CD4-positive, alpha-beta T cell (primary cell): ENCODE data around the gene SHISA9. TPM values are rescaled to one million over a fixed set of nuclear protein-coding genes. Genes with fewer than 3 reads are reported as not detected.

ENCODE experiments used
- ATAC-seq: fragments of 200-7000 bp; cut with Tn5 transposase; one replicate; pipeline ENCODE4 v1.10.0; 2022; ENCODE audit warnings: mild to moderate bottlenecking; ENCODE audit not compliant: poor library complexity
- CTCF ChIA-PET: fragments of 350-600 bp; sonication (Branson Sonifier 250); formaldehyde crosslinking; loops from one replicate; lab custom pipeline; 2021; ENCODE audit warnings: antibody characterized with exemption, inconsistent platforms; lab: Charles Lee
- POLR2A ChIA-PET: fragments of 350-600 bp; sonication (Branson Sonifier 250); formaldehyde crosslinking; loops from one replicate; lab custom pipeline; 2021; ENCODE audit warnings: antibody characterized with exemption, inconsistent platforms; lab: Charles Lee
- DNase-seq, 14 experiments: peaks; one replicate each; pipeline ENCODE4 v3.0.0-alpha.2; 2013 to 2020; ENCODE audit warnings: mixed read lengths in 2 of 14
- H3K27ac ChIP-seq, 2 donors: one replicate each; pipeline versions ENCODE4 v1.5.1 to v1.7.0; 2013; ENCODE audit warnings: low read length in 2 of 2, low read depth in 1 of 2, mild to moderate bottlenecking in 1 of 2
- H3K27me3 ChIP-seq, 2 experiments: 1 replicate in 1 of 2; 2 replicates in 1 of 2; pipeline versions ENCODE4 v1.6.1 to v1.7.0; 2013; ENCODE audit warnings: low read length in 2 of 2, control low read depth in 1 of 2, mild to moderate bottlenecking in 1 of 2, moderate library complexity in 1 of 2; ENCODE audit not compliant: insufficient read depth in 2 of 2, control insufficient read depth in 1 of 2
- H3K36me3 ChIP-seq: one replicate; pipeline ENCODE4 v1.6.1; 2013; ENCODE audit warnings: low read length, control low read depth; ENCODE audit not compliant: insufficient read depth
- H3K4me1 ChIP-seq: one replicate; pipeline ENCODE4 v1.6.1; 2013; ENCODE audit warnings: low read length, control low read depth; ENCODE audit not compliant: insufficient read depth
- H3K4me3 ChIP-seq: one replicate; pipeline ENCODE4 v1.5.1; 2013; ENCODE audit warnings: mild to moderate bottlenecking, low read length, moderate library complexity
- H3K9me3 ChIP-seq, 2 experiments: 1 replicate in 1 of 2; 2 replicates in 1 of 2; pipeline versions ENCODE4 v1.6.1 to v1.7.0; 2013; ENCODE audit warnings: low read length in 2 of 2, mild to moderate bottlenecking in 2 of 2, control low read depth in 1 of 2, moderate library complexity in 1 of 2; ENCODE audit not compliant: control insufficient read depth in 1 of 2, insufficient read depth in 1 of 2
- H3K27ac Mint-ChIP-seq: one replicate; pipeline ENCODE4 v1.8.0; 2020; ENCODE audit warnings: mixed read lengths
- H3K27me3 Mint-ChIP-seq: one replicate; pipeline ENCODE4 v1.8.0; 2021; ENCODE audit warnings: mixed read lengths
- H3K36me3 Mint-ChIP-seq: one replicate; pipeline ENCODE4 v1.8.0; 2021; ENCODE audit warnings: low read depth, mixed read lengths
- H3K4me1 Mint-ChIP-seq: one replicate; pipeline ENCODE4 v1.8.0; 2021; ENCODE audit warnings: low read depth, mixed read lengths
- H3K4me3 Mint-ChIP-seq: one replicate; pipeline ENCODE4 v1.8.0; 2020; ENCODE audit warnings: mild to moderate bottlenecking, mixed read lengths
- H3K9me3 Mint-ChIP-seq: one replicate; pipeline ENCODE4 v1.8.0; 2020; ENCODE audit warnings: mixed read lengths
- intact Hi-C, 2 experiments: fragments of 100-400 bp; cut with DNase I in 1 of 2; cut with micrococcal nuclease in 1 of 2; formaldehyde crosslinking; loops; one replicate each; pipeline versions ENCODE4 v1.15.1 to v1.9.0; 2023 to 2025; cut with DNase I, micrococcal nuclease
- total RNA-seq, 174 experiments: library from RNA in 2 of 174; stranded (reverse) in 2 of 174; gene quantifications; one replicate each; pipeline ENCODE4 v1.2.3 and lab custom pipeline; 2021 to 2026
- TF ChIP-seq, protein P1 (sequence below): fragments of 200-600 bp; IDR thresholded peaks from one replicate; pipeline ENCODE4 v1.8.0; 2022; ENCODE audit warnings: antibody characterized with exemption, mild to moderate bottlenecking

Gene SHISA9
- total RNA-seq, 2 experiments from 2014 or later: not detected

- H3K9me3 Mint-ChIP-seq: peaks cover 5% of the 10 kb centered on the region
- Histone ChIP-seq H3K9me3 (no peaks in the 10 kb centered on the region), H3K36me3 (no peaks in the 10 kb centered on the region), H3K27ac (no peak overlapping the region), H3K27me3 (peaks cover 0 to 5% of the 10 kb centered on the region in 2 experiments), H3K4me3 (no peak overlapping the region), H3K4me1 (no peaks in the 10 kb centered on the region)
- POLR2A ChIA-PET: no interaction called here
- H3K4me3 Mint-ChIP-seq: no peak overlapping the region
- no peaks in the 10 kb centered on the region for H3K4me1 Mint-ChIP-seq
- ATAC-seq (no peak), DNase-seq (no peak)
- no peaks in the 10 kb centered on the region for H3K36me3 Mint-ChIP-seq
- intact Hi-C loops: no loop called here
- TF ChIP-seq, protein P1, sequence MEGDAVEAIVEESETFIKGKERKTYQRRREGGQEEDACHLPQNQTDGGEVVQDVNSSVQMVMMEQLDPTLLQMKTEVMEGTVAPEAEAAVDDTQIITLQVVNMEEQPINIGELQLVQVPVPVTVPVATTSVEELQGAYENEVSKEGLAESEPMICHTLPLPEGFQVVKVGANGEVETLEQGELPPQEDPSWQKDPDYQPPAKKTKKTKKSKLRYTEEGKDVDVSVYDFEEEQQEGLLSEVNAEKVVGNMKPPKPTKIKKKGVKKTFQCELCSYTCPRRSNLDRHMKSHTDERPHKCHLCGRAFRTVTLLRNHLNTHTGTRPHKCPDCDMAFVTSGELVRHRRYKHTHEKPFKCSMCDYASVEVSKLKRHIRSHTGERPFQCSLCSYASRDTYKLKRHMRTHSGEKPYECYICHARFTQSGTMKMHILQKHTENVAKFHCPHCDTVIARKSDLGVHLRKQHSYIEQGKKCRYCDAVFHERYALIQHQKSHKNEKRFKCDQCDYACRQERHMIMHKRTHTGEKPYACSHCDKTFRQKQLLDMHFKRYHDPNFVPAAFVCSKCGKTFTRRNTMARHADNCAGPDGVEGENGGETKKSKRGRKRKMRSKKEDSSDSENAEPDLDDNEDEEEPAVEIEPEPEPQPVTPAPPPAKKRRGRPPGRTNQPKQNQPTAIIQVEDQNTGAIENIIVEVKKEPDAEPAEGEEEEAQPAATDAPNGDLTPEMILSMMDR: no peak
- CTCF ChIA-PET: no interaction called here
- no peak overlapping the region for H3K27ac Mint-ChIP-seq
- H3K27me3 Mint-ChIP-seq: peaks cover 10% of the 10 kb centered on the region
These were observed 285.4 kb downstream of the SHISA9 start for GRCh38 chr16:13186813-13187212.

DNA sequence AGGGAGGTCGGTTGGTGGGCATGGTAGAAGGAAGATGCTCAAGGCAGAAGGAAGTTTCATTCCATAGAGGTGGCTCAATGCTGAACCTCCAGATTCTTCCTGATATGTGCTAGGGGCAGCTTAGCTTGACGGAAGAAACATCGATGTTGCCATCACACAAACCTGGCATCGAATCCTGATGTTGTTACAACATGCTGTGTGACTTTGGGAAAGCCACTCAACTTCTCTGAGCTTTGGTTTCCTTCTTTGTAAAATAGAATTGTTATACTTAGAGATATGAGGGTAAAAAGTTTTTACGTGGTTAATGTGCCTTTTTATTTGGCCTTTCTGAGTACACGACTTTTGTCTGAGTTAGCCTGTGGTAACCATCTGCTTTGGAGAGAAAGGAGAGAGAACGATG, 287.9 kb downstream of the SHISA9 start:
- peaks cover 0 to 5% of the 10 kb centered on the region in 2 experiments for H3K27me3 ChIP-seq
- no peaks in the 10 kb centered on the region for H3K4me1 Mint-ChIP-seq
- peaks cover 2% of the 10 kb centered on the region for H3K9me3 Mint-ChIP-seq
- H3K27me3 Mint-ChIP-seq: peaks cover 10% of the 10 kb centered on the region
- H3K4me3 ChIP-seq: no peak overlapping the region
- no peaks in the 10 kb centered on the region for H3K9me3 ChIP-seq
- intact Hi-C loops: no loop called here
- ATAC-seq (no peak), DNase-seq (no peak)
- H3K4me3 Mint-ChIP-seq: no peak overlapping the region
- ChIA-PET CTCF (no interaction called here), POLR2A (no interaction called here)
- no peaks in the 10 kb centered on the region for H3K4me1 ChIP-seq
- no peaks in the 10 kb centered on the region for H3K36me3 ChIP-seq
- no peaks in the 10 kb centered on the region for H3K36me3 Mint-ChIP-seq
- H3K27ac ChIP-seq: no peak overlapping the region
- TF ChIP-seq, protein P1: no peak
- no peak overlapping the region for H3K27ac Mint-ChIP-seq

- H3K36me3 ChIP-seq: no peaks in the 10 kb centered on the region
- ATAC-seq (no peak), DNase-seq (no peak)
- ChIA-PET CTCF (no interaction called here), POLR2A (no interaction called here)
- TF ChIP-seq, protein P1: no peak
- H3K27me3 Mint-ChIP-seq: peaks cover 7% of the 10 kb centered on the region
- H3K27ac ChIP-seq: no peak overlapping the region
- peaks cover 2% of the 10 kb centered on the region for H3K9me3 Mint-ChIP-seq
- no peaks in the 10 kb centered on the region for H3K4me1 ChIP-seq
- H3K27me3 ChIP-seq: no peaks in the 10 kb centered on the region
- no peaks in the 10 kb centered on the region for H3K36me3 Mint-ChIP-seq
- H3K4me3 ChIP-seq: no peak overlapping the region
- H3K4me1 Mint-ChIP-seq: no peaks in the 10 kb centered on the region
- H3K4me3 Mint-ChIP-seq: no peak overlapping the region
- H3K9me3 ChIP-seq: no peaks in the 10 kb centered on the region
- no peak overlapping the region for H3K27ac Mint-ChIP-seq
- intact Hi-C loops: no loop called here
These were observed 292.3 kb downstream of the SHISA9 start for GRCh38 chr16:13193721-13194120.
